ENCODE data around the gene HOXC9.
A peak's percentile ranks its signal among the peaks of the same experiment; 100 is the strongest.
"Not testable (repeated sequence)": the region's sequence is repeated elsewhere in the genome, so short reads cannot be mapped to it uniquely, and the experiment has no call there.

The HOXC9 gene

GRCh38 chr12:54030442-54030801 is 30.5 kb downstream of the HOXC9 start:
- no peak for DNase-seq

- no peak for DNase-seq
Observed at GRCh38 chr12:54030889-54031471, 31.0 kb downstream of the HOXC9 start.

DNA sequence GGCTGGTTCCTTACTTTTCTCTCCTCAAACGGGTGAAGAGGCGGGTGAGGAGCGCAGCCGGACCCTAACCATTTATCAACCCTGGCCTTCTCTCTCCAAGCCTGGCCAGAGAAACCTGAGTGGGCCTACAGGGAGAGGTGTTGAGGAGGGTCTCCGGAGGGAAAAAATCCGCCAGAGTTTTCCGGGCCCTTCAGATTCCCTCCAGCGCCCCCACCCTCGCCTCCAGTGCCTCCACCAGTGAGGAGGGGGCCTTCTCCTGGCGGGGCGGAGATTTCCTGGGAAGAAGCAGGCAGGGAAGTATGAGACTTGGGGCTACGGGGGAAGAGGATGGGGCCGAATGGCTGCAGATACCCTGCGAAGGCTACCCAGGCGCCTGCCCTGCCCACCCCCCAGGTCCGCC is 31.5 kb downstream of the HOXC9 start:
- DNase-seq, result no peak

DNA sequence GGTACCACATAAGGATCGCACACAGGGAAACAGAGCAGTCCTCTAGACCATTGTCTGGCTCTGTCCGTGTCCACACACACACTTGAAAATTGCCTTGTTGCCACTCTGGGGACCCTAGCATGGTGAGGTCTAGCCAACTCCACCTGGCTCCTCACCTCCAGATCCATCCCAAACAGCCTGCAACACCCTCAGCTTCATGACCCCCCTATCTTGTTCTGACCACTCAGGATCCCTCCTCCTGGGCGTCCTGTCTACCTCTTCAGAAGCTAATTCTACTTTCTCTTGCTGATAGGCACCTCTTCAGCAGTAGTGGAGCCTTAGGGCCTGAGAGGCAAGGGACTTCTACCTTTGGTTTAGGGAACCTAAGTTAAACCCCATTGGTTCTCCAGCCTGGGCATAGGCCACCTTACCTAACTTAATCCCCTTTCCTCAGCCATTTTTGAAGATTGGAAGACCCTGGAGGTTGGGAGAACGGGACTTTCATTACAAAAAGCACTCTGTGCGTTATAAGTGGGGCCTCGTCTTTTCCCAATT is 32.2 kb downstream of the HOXC9 start:
- DNase-seq, result no peak

DNA sequence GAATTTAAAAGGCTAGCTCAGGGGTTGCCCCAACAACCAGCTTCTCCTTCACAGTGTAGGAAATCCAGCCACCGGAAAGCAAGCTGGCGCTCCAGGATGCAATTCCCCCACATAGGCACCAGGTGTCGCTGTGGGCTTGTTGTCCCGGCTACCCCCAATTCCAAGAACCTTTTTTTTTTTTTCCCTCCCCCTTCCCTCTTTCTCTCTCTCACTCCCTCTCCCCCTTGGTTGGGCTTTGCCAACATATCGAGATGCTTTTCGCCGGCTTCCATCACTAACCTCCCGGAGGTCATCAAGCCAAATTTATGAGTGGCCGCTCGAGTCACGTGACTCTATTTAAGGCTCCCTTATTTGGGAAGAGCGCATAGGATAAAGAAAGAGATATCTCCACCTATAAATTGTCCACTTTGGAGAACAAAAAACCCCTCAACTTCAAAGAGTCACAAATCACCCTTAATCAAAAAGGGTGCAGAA is 32.7 kb downstream of the HOXC9 start, which contains the start of gene HOXC5:
TSS of gene HOXC5 (plus strand) at position 424 of the 474 bp plus-strand sequence. CDS start 73 bp downstream, outside the sequence.
- peak; percentile 56 for DNase-seq

DNA sequence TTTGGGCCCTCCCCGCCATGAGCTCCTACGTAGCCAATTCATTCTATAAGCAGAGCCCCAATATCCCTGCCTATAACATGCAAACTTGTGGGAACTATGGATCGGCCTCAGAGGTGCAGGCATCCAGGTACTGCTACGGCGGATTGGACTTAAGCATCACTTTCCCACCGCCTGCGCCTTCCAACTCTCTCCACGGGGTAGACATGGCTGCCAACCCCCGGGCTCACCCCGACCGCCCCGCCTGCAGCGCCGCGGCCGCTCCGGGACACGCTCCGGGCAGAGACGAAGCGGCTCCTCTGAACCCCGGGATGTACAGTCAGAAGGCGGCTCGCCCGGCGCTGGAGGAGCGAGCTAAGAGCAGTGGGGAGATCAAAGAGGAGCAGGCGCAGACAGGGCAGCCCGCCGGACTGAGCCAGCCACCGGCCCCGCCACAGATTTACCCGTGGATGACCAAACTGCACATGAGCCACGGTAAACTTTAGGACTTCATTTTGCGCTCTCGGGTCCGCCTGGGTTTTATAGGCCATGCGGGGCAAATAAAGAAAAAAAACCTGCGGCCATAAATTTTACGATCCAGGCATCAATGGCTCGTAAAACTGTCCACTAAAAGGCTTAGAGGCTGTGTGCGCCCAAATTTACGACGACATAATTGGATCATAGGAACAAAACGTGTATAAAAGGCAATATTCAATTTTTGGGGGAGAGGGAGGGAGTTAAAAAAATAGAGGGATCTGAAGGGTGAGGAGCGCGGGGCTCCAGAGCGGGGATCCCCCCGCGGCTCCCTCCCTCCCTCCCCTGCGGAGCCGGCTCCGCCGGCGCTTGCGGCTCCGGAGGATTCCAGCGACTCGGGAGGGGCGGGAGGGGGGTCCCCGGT is 33.4 kb downstream of the HOXC9 start:
- DNase-seq, result no peak

DNA sequence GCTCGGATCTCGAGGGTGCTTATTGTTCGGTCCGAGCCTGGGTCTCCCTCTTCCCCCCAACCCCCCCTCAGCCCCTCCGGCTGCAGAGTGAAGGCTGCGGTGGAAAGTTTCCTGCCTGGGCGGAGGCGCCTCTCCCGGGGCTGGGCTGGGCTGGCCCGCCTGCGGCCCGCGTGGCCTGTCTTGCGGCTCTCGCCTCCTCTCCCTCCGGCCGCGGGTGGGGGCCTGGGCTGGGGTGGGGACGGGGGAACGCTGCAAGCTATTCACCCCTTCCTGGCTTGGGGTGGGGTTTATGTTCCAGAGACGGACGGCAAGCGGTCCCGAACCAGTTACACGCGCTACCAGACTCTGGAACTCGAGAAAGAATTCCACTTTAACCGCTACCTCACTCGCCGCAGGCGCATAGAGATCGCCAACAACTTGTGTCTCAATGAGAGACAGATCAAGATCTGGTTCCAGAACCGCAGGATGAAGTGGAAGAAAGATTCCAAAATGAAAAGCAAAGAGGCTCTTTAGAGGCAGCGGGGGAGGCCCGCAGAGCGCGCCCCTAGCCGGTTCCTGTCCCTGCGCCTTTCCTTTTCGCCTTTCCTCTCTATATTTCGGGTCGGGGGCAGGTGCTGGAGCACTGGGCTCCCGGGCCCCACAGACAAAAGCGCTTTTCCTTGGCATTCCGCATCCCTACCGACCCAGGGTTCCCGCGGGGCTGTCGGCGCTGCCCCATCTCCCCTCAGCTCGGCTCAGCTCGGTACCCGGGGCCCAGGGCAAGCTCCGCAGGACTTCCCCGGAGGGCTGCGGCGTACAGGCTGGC is 34.2 kb downstream of the HOXC9 start:
- no peak for DNase-seq

- DNase-seq, result no peak
Observed at GRCh38 chr12:54034785-54035310, 34.9 kb downstream of the HOXC9 start.

DNA sequence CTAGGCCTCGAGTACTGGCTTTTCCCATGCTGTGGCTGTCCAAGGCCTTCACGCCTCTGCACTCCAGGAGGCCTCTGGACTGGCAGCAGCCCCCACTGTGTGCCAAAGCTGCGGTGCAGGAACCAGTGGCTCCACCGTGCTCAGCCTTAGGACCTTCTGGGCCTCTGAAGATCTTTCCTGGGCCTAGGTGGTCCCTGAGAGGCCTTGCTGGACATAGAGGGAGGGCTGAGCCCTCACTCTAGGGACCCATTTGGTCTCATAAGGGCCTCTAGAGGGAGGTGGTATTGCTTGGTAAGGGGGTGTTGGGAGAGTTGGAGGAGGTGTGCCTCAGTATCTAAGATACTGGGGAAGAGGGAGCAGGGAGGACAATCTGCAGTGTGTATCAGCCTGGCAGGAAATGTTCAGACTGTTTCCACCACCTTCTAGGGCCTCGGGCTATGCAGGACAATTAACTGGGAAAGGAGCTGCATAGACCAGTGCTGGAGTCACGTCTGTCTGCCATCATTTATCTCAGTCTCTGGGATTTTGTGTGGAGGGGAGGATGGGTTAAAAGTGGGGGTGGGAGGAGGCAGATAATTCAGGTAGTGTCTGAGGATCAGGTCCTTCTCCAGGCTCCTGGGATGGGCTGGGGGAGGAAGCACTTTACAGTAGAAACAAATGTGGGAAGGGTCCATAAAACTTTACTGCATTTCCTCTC is 35.8 kb downstream of the HOXC9 start:
- no peak for DNase-seq

GRCh38 chr12:54036620-54037359 is 36.8 kb downstream of the HOXC9 start:
- no peak for DNase-seq

- DNase-seq, result no peak
Observed at GRCh38 chr12:54037360-54038283, 37.7 kb downstream of the HOXC9 start.

DNA sequence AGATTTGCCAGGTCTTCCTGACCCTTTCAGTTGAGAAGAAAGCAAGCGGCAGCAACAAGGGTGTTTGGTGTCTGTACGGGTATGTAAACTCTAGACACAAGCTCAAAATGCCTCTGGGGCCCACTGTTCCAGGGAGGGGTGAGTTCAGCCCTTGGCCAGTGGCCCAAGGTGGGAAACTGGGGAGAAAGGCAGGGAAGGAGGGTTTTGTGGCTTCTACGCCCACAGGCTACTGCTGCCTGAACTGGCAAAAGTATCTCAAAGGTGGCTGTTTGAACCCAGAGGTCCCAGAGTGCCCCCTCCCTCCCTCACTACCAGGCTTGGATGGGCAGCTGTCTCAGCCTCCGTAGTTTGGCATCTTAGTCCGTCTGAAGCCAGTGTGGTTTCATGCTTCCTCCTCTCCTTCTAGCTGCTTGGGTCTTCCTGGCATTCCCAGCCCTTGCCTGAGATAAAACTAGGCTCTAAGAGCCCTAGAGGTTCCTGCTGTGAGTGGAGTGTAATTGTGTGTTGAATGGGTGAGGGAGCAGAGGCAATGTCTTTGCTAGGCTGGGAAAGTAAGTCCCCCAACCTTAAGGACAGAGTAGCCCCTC is 38.4 kb downstream of the HOXC9 start:
- DNase-seq, result no peak

DNA sequence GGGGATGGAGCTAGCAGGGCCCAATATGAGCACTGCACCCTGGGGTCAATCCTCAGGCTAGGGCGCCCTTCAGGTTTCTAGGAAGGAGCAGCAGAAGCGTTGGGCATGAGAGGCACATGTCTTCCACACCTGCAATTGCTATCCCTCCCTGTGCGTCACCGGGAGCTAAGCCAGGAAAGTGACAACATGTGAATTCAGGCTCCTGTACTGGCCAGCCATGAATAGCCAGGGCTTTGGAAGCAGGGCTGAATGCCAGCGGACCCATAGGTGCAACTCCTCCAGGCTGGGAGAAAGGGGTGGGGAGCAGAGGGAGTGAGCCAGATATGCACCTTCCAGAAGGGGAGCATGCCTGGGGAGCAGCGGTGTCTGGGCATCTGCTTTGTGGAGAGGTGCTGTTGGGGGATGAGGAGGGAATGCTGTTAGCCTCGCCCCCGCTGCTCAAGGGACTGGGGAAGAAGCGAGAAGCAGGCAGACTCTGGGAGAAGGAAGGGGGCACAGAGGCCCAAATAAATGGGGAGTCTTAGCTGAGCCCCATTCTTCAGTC is 39.0 kb downstream of the HOXC9 start:
- no peak for DNase-seq

DNA sequence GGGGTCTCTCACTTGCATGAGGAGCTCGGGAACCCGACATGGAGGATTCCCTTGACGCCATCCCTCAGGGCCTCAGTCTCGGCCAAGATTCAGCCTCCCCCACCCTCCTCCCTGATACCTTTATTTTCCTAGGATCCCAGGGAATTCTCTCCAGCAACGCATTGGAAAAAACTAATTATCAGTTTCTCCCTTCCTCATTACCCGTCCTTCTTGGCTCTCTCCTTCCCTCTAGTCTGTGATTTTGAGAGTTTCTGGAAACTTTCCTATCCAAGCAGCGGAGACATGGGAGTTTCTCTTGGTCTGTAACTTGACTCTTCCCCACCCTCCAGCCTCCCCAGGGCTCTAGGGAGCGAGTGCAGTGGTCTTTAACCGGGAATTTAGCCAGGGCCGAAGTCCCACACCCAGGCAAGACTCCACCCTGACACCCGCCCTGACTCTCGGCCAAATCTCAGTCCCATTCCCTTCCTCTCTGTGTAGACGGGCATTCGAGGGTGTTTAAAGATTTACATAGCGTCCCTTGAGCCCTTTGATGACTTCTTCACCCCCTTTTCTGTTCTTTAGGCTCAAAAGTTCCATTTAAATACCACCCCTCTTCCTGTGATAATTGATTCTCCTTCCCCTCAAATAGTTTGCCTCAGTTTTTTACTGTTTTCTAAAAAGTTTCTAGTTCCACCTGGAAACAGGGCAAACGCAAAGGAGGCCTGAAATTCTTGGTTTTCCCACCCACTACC is 39.6 kb downstream of the HOXC9 start:
- no peak for DNase-seq

DNA sequence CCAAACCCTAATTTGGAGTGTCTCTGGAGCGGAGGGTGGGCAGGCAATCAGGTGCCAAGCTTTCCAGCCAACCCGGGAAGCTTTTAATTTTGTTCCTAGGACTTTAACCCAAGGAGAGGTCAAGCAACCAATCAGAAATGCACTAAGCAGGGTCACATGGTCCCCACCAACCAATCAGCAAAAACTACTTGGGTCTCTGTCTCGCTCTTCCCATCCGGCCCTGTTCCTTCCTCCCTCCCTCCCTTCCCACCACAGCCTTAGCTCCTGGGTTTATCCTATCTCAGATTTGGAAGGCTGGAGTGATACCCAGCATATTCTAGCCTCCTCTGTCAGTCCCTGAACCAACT is 40.2 kb downstream of the HOXC9 start:
- no peak for DNase-seq

DNA sequence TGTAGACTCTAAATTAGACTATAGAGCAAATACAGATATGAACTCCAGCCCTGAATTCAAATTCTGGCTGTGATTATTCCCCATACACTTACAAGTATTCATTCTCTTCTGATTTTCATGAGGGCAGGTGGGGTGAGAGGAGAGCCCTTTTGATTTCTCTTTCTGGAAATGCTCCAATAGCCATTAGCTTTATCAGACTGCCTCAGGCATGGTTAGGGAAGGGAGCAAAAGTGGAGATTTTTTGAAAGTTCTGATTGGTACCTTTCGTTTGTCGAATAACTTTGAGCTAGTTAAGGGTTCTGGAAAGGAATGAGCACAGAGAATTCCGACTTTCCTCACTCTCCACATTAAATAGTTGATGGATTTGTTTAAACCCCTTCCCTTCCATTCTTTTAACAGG is 40.7 kb downstream of the HOXC9 start:
- DNase-seq, result no peak

GRCh38 chr12:54041097-54041690 is 41.2 kb downstream of the HOXC9 start:
- no peak for DNase-seq

DNA sequence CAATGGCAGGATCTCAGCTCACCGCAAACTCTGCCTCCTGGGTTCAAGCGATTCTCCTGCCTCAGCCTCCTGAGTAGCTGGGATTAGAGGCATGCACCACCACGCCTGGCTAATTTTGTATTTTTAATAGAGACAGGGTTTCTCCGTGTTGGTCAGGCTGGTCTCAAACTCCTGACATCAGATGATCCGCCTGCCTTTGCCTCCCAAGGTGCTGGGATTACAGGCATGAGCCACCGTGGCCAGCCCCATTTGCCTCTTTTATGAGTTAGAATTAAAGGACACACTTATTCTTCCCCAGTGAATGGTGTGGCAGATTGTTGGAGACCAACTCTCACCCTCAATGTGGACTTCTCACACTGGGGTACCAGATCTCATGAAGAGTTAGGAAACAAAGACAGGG is 42.1 kb downstream of the HOXC9 start:
- not testable (repeated sequence) for DNase-seq

Measured in CD4-positive, alpha-beta T cell treated with Interleukin-15 for 1 hour (primary cell).